ENCODE data around the gene TCERG1L. TPM values are rescaled to one million over a fixed set of nuclear protein-coding genes. Genes with fewer than 3 reads are reported as not detected.

Gene TCERG1L
- total RNA-seq, 4 donors from 2014 or later: not detected

DNA sequence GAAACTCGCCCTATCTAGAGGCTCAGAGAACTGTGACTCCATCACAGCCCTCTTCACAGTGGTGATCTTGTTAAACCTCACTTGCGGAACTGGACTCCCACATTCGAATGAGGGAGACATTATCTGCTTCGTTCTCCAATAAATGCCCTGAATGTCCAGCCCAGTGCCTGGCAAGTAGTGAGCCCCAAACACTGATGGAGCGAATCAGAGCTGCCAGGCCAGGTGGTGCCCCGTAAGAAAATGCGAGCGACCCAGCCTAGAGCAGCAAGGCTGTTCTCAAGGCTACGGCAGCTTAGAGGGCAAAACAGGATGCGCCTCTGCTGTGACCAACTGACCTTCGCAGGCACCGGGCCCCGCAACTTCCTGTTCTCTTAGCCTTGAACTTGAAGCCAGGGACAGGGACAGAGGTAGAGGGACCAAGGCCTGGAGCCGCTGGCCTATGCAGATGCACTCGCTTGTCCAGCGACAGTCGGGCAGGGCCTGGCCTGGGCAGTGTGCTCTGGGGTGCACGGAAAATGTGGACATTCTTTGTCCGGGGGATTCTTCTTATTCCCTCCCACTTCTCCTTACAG lies 217.6 kb downstream of the TCERG1L start:
- no peaks in the 10 kb centered on the region for H3K4me1 ChIP-seq
- no peak overlapping the region for H3K27ac ChIP-seq
- H3K36me3 ChIP-seq: no peaks in the 10 kb centered on the region
- TF ChIP-seq, protein P1, sequence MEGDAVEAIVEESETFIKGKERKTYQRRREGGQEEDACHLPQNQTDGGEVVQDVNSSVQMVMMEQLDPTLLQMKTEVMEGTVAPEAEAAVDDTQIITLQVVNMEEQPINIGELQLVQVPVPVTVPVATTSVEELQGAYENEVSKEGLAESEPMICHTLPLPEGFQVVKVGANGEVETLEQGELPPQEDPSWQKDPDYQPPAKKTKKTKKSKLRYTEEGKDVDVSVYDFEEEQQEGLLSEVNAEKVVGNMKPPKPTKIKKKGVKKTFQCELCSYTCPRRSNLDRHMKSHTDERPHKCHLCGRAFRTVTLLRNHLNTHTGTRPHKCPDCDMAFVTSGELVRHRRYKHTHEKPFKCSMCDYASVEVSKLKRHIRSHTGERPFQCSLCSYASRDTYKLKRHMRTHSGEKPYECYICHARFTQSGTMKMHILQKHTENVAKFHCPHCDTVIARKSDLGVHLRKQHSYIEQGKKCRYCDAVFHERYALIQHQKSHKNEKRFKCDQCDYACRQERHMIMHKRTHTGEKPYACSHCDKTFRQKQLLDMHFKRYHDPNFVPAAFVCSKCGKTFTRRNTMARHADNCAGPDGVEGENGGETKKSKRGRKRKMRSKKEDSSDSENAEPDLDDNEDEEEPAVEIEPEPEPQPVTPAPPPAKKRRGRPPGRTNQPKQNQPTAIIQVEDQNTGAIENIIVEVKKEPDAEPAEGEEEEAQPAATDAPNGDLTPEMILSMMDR (IDR thresholded peaks at IDR 0.05): no peak
- no peak for TF ChIP-seq POLR2A (IDR thresholded peaks at IDR 0.05)
- H3K27me3 ChIP-seq: no peaks in the 10 kb centered on the region
- H3K9me3 ChIP-seq: peaks cover 0 to 5% (median 0%) of the 10 kb centered on the region in 4 donors
- no peak overlapping the region for H3K4me3 ChIP-seq
- DNase-seq: no peak

DNA sequence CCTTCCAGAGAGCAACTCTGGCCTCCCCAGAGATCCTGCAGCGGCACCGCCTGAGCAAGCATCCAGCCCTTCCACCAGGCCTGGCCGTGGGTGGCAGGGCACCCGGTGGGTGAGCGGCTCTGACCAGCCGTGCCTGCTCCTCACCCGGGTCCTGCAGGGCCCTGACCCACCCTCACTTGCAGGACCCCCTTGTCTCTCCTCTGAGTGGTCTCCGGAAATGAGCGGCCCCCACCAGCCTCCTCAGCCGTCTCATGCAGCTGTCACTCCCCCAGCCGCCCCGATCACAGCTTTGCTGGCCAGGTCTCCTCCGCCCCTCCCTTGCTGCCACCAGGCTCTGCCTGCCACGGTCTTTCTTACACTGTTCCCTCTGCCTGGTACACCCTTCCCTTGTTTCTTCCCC lies 218.2 kb downstream of the TCERG1L start:
- no peaks in the 10 kb centered on the region for H3K4me1 ChIP-seq
- DNase-seq: no peak
- no peak overlapping the region for H3K4me3 ChIP-seq
- H3K9me3 ChIP-seq: peaks cover 0 to 5% (median 0%) of the 10 kb centered on the region in 4 donors
- no peaks in the 10 kb centered on the region for H3K27me3 ChIP-seq
- TF ChIP-seq POLR2A (IDR thresholded peaks at IDR 0.05): no peak
- TF ChIP-seq, protein P1 (IDR thresholded peaks at IDR 0.05): no peak
- H3K36me3 ChIP-seq: no peaks in the 10 kb centered on the region
- H3K27ac ChIP-seq: no peak overlapping the region

DNA sequence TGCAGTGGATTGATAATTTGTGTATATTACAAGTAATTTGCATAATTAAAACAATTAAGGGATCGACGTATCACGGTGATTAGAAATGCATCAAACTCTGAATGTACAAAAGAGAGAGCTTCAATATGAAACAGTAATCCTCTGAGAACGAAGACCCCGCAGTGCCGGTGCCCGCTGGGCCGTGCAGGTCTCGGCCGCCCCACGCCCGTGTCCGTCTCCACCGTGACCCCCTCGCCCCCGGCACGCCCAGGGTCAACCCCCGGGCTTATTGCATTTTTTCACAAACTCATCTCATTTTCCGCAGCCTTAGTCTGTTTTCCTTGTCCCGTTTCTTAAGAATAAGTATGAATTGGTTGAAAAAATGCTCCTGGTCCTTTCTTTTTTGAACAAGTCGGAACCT lies 218.6 kb downstream of the TCERG1L start:
- TF ChIP-seq POLR2A (IDR thresholded peaks at IDR 0.05): no peak
- TF ChIP-seq, protein P1 (IDR thresholded peaks at IDR 0.05): no peak
- Histone ChIP-seq H3K4me1 (no peaks in the 10 kb centered on the region), H3K27ac (no peak overlapping the region), H3K27me3 (no peaks in the 10 kb centered on the region), H3K4me3 (no peak overlapping the region), H3K9me3 (peaks cover 0 to 5% (median 0%) of the 10 kb centered on the region in 4 donors), H3K36me3 (no peaks in the 10 kb centered on the region)
- no peak for DNase-seq

DNA sequence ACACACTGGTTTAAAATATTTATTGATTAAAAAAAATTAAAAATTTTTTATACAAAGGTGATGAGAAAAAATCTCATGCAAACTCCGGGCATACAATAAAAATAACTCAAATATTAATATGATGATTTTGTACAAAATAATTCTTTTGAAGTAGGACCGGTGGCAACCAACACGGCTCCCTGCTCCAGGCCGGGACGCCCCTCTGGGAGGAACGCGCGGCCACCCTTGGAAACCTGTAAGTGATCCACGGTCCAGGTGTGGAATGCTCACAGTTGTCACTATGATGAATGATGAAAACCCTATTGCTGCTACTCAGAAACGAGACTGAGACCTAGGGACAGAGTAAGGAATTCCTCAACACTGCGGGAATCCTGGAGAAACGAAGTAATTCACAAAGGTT lies 219.1 kb downstream of the TCERG1L start:
- Histone ChIP-seq H3K27ac (no peak overlapping the region), H3K36me3 (no peaks in the 10 kb centered on the region), H3K4me1 (no peaks in the 10 kb centered on the region), H3K4me3 (no peak overlapping the region), H3K9me3 (peaks cover 0 to 5% (median 0%) of the 10 kb centered on the region in 4 donors), H3K27me3 (no peaks in the 10 kb centered on the region)
- TF ChIP-seq POLR2A (IDR thresholded peaks at IDR 0.05): no peak
- TF ChIP-seq, protein P1 (IDR thresholded peaks at IDR 0.05): no peak
- no peak for DNase-seq

DNA sequence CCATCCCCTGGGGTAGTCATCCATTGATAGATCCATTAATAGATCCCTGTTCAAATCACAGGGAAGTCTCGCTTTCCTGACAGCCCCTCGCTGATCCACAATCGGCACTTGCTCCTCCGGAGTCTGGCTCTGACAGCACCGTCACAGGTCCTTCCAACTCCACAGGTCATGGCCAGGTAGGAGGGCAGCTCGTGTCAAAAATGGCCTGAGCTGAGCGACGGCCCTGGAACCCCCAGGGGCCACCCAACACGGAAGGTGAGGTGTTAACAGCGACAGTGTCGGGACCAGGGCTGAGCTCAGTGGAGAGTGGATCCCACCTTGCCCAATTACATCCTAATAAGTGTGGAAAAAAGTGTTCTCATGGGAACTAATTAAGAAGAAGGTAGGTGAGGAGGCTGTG lies 219.8 kb downstream of the TCERG1L start:
- no peak overlapping the region for H3K4me3 ChIP-seq
- H3K27me3 ChIP-seq: no peaks in the 10 kb centered on the region
- H3K4me1 ChIP-seq: no peaks in the 10 kb centered on the region
- H3K9me3 ChIP-seq: peaks cover 0 to 5% (median 0%) of the 10 kb centered on the region in 4 donors
- H3K27ac ChIP-seq: no peak overlapping the region
- DNase-seq: no peak
- TF ChIP-seq, protein P1 (IDR thresholded peaks at IDR 0.05): no peak
- TF ChIP-seq POLR2A (IDR thresholded peaks at IDR 0.05): no peak
- H3K36me3 ChIP-seq: no peaks in the 10 kb centered on the region

All from Peyer's patch (tissue), 4 donors.